Measurements from ENCODE around the gene CENPT.
A peak's percentile ranks its signal among the peaks of the same experiment; 100 is the strongest.

The CENPT gene

GRCh38 chr16:67822511-67822910 lies 25.0 kb downstream of the CENPT start:
- H3K27ac ChIP-seq, result no peak overlapping the region
- no peak for DNase-seq (ENCODE audit: low read depth, low spot score)

GRCh38 chr16:67820608-67821259 lies 26.8 kb downstream of the CENPT start:
- H3K27ac ChIP-seq, result no peak overlapping the region
- DNase-seq (ENCODE audit: low read depth, low spot score), result no peak

- DNase-seq (ENCODE audit: low read depth, low spot score), result no peak
- no peak overlapping the region for H3K27ac ChIP-seq
These were observed 32.9 kb downstream of the CENPT start for GRCh38 chr16:67814567-67814966.

DNA sequence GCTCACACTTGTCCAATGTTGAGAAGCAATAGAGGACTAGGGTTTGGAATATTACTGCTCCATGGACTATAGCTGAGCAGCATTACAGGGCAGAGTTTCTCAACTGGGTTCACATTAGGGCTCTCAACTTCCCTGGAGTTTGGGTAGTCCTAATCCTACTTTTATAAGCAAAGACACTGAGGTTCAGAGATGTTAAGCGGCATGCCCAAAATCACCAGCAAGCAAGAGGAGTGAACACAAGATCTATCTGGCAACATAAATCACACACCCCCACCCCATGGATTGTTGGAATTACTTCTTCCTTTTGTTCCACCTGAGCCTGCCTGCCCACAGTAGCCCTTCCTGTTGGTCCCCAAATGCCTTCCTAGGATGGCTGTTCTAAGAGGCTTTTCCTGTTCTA lies 35.6 kb downstream of the CENPT start:
- DNase-seq (ENCODE audit: low read depth, low spot score), result no peak
- H3K27ac ChIP-seq, result no peak overlapping the region

GRCh38 chr16:67807148-67807682 lies 40.3 kb downstream of the CENPT start:
- DNase-seq (ENCODE audit: low read depth, low spot score), result no peak
- H3K27ac ChIP-seq, result no peak overlapping the region

GRCh38 chr16:67806428-67807147 lies 40.9 kb downstream of the CENPT start, which contains the start of the genes RANBP10 and TSNAXIP1:
Gene RANBP10 (minus strand): TSS chr16:67806560. CDS start chr16:67806536, 24 bp downstream.
Gene TSNAXIP1 (plus strand): TSS chr16:67806889. CDS start chr16:67807150, 261 bp downstream.
- peak within 1 kb of the TSS; percentile 37 for H3K27ac ChIP-seq
- peak; percentile 97 for DNase-seq (ENCODE audit: low read depth, low spot score)

DNA sequence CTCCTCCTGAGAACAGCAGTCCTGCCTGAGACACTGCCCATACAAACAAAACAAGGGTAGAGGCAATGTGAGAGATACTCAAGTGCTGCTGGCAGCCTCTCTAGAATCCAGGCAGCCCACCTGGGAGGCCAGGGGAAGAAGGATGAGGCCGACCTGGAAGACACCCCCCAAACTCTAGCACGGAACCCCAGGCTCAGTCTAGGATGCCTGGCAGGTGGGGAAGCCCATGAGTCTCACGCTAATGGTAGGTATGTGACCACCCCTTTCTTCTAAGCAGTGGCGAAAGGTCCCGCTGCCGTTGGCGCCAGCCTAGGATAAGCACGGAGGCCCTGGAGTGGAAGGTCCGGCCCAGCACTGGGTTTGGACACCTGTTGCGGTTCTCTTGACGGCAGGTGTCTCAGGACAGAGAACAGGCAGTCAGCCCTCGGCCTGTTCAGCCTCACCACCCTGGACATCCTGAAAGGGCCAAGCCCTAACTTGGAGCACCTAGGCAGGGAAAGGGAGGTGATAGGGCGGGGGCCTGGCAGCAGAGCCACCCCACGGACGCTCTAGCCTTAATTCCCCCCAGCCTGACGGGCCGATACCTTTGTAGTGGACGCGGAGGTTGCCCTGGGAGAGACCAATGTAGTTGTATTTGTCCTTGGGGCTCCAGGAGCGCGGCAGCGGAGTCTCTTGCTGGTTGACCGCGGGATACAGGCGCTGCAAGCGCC lies 41.6 kb downstream of the CENPT start:
- peak overlapping the region; percentile 37 for H3K27ac ChIP-seq
- no peak for DNase-seq (ENCODE audit: low read depth, low spot score)

- DNase-seq (ENCODE audit: low read depth, low spot score), result no peak
These were observed 42.5 kb downstream of the CENPT start for GRCh38 chr16:67804853-67805542.

GRCh38 chr16:67803894-67804293 lies 43.6 kb downstream of the CENPT start:
- no peak for DNase-seq (ENCODE audit: low read depth, low spot score)
- H3K27ac ChIP-seq, result no peak overlapping the region

More at GRCh38 chr16:67804853-67805542, 42.5 kb downstream of the CENPT start:
- no peak overlapping the region for H3K27ac ChIP-seq

- no peak for DNase-seq (ENCODE audit: low read depth, low spot score)
- H3K27ac ChIP-seq, result no peak overlapping the region
These were observed 45.6 kb downstream of the CENPT start for GRCh38 chr16:67801883-67802282.

DNA sequence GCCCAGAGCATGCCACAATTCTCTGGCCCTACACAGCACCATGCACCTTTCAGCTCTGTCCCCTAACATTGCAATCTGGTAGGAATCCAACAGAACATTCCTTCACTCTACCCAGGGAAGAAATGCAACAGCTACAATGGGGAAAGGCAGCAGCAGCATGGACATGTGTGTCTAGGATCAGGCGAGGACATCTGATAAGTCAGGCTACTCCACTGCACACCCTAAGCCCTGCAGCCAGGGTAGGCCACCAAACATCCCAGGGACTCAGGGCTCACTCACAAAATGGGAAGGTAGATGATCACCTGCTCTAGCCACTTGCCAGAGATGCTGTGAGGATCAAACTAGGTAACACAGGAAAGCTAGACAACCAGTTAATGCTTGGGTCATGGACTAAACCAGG lies 46.3 kb downstream of the CENPT start:
- H3K27ac ChIP-seq, result no peak overlapping the region
- no peak for DNase-seq (ENCODE audit: low read depth, low spot score)

GRCh38 chr16:67800338-67800926 lies 47.1 kb downstream of the CENPT start:
- no peak for DNase-seq (ENCODE audit: low read depth, low spot score)

GRCh38 chr16:67796099-67796718 lies 51.3 kb downstream of the CENPT start:
- peak overlapping the region; percentile 7 for H3K27ac ChIP-seq
- DNase-seq (ENCODE audit: low read depth, low spot score), result no peak

More at GRCh38 chr16:67800338-67800926, 47.1 kb downstream of the CENPT start:
- H3K27ac ChIP-seq, result no peak overlapping the region

- no peak overlapping the region for H3K27ac ChIP-seq
- no peak for DNase-seq (ENCODE audit: low read depth, low spot score)
These were observed 57.4 kb downstream of the CENPT start for GRCh38 chr16:67790071-67790470.

DNA sequence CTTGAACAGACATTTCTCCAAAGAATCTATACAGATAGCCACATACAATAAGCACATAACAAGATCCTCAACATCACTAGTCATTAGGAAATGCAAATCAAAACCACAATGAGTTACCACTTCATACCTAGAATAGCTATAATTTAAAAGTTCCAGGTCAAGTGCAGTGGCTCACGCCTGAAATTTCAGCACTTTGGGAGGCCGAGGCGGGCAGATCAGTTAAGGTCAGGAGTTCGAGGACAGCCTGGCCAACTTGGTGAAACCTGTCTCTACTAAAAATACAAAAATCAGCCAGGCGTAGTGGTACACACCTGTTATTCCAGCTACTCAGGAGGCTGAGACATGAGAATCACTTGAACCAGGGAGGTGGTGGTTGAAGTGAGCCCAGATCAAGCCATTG lies 61.0 kb downstream of the CENPT start:
- DNase-seq (ENCODE audit: low read depth, low spot score), result no peak

DNA sequence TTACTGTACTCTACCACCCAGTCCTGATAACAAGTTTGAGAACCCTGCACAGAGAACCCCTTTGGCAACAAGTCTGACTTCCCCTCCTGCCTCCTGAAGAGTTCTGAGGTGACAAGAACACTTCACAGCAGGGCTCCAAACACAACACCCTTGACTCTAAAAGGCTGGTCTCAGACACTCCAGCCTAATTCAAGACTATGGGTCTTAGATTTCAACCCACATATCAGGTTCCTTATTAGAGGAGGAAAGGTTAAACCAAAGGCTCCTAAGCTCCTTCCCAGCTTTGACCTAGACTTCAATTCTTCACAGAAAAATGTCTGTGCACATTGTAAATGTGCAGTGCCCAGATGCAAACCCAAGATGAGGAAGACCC lies 64.2 kb downstream of the CENPT start:
- H3K27ac ChIP-seq, result no peak overlapping the region
- no peak for DNase-seq (ENCODE audit: low read depth, low spot score)

More for the DNA sequence above, 61.0 kb downstream of the CENPT start:
- H3K27ac ChIP-seq, result no peak overlapping the region

- no peak for DNase-seq (ENCODE audit: low read depth, low spot score)
- no peak overlapping the region for H3K27ac ChIP-seq
These were observed 64.7 kb downstream of the CENPT start for GRCh38 chr16:67782567-67783352.

- no peak overlapping the region for H3K27ac ChIP-seq
- DNase-seq (ENCODE audit: low read depth, low spot score), result no peak
These were observed 66.0 kb downstream of the CENPT start for GRCh38 chr16:67781565-67781921.

All from epithelial cell of prostate (primary cell).